T47D (cell line): ENCODE results near the gene DDIT4L.

ENCODE experiments used
- DNase-seq, 2 experiments: peaks; one replicate each; pipeline versions ENCODE4 v3.0.0 to v3.0.0-alpha.2; 2011 to 2012; ENCODE audit warnings: low read depth in 1 of 2, low spot score in 1 of 2
- JUND ChIP-seq: IDR thresholded peaks from 2 replicates; pipeline ENCODE4 v1.6.1; 2012; ENCODE audit warnings: low read depth
- in situ Hi-C: cut with HindIII; loops from 2 replicates; pipeline ENCODE4 v1.10.0; 2016; ENCODE audit warnings: low sequenced_read_pairs, low pct_unique_long_range_greater_than_20kb

DDIT4L gene

GRCh38 chr4:100177855-100178254, 12.4 kb downstream of the DDIT4L start:
- no peak for DNase-seq
- in situ Hi-C loops = no loop called here
- TF ChIP-seq JUND = no peak

DNA sequence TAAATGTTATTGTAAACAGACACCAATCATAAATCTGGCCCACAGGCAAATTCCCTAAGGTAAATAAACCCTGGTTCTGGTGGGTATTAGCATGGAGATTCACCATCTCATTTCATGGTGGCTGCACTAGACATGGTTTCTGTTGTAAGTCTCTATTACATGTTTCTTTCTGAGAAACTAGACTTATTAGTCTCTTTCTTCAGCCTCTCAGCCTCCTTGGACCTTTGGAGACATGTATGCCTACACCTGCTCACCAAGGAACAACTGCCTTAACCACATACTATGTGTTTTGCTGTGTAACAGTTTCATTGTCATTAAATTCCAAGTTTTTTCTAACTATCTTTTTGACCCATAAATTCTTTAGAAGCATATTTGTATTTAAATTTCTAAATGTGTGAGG, 13.1 kb downstream of the DDIT4L start:
- in situ Hi-C loops = no loop called here

GRCh38 chr4:100175858-100176257, 14.4 kb downstream of the DDIT4L start:
- no peak for DNase-seq
- in situ Hi-C loops = no loop called here
- no peak for TF ChIP-seq JUND

More for the DNA sequence above, 13.1 kb downstream of the DDIT4L start:
- no peak for TF ChIP-seq JUND
- no peak for DNase-seq

GRCh38 chr4:100174985-100175383, 15.3 kb downstream of the DDIT4L start:
- no peak for DNase-seq
- in situ Hi-C loops = no loop called here
- no peak for TF ChIP-seq JUND

DNA sequence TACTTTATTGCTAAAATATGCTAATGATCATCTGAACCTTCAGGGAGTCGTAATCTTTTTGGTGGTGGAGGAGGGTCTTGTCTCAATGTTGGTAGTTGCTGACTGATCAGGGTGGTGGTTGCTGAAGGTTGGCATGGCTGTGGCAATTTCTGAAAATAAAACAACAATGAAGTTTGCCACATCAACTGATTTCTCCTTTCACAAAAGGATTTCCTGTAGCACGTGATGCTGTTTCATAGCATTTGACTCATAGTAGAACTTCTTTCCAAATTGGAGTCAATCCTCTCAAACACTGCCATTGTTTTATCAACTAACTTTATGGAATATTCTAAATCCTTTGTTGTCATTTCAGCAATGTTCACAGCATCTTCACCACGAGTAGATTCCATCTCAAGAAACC, 19.3 kb downstream of the DDIT4L start:
- DNase-seq = no peak

DNA sequence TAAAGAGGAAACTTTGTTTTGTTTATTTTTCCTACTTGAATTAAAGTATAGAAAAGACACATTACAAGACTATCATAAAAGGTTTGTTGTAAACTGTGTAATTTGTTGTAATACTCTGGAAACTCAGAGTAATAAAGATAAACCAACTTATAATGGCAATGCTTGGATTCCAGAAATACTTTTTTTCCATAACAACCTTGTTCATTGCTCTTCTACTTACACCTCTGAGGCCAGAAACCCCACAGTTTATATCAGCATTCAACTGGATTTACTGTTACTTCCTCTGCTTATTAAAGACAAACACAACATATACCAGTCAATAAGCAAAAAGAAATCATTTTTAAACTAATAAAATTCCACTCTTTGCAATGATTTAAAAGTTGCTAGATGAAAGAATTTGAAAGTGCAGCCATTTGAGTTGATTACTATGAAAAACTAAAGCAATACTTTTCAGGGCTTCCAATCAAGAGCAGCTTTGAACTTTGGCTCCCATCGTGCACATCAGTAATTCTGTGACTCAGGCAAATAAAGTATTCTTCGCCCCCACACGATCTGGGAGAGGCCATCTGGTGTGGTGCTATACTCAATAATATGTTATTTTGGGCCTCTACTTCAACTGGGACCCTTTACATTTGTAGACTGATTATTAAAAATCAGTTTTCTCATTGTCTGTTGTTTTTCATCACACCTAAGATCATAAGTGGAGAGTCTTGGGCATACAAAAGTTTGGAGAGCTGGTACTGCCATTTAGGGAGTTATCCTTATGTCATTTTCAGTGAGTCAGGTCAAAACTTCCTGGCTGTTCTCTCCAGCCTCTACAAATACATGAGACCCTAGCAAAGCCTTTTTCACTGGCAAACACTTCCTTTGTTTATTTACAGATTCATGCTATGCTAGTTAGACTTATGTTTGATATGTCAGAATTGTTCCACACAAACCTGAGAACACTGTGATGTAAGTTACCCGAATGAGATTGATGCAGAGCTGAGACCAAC, 20.5 kb downstream of the DDIT4L start:
- in situ Hi-C loops = no loop called here
- DNase-seq = no peak
- TF ChIP-seq JUND = no peak

More for the DNA sequence above, 19.3 kb downstream of the DDIT4L start:
- no peak for TF ChIP-seq JUND
- in situ Hi-C loops = no loop called here

GRCh38 chr4:100168521-100168920, 21.7 kb downstream of the DDIT4L start:
- in situ Hi-C loops = no loop called here
- no peak for TF ChIP-seq JUND
- DNase-seq = no peak

GRCh38 chr4:100166297-100167039, 23.8 kb downstream of the DDIT4L start:
- no peak for DNase-seq
- TF ChIP-seq JUND = no peak
- in situ Hi-C loops = no loop called here

DNA sequence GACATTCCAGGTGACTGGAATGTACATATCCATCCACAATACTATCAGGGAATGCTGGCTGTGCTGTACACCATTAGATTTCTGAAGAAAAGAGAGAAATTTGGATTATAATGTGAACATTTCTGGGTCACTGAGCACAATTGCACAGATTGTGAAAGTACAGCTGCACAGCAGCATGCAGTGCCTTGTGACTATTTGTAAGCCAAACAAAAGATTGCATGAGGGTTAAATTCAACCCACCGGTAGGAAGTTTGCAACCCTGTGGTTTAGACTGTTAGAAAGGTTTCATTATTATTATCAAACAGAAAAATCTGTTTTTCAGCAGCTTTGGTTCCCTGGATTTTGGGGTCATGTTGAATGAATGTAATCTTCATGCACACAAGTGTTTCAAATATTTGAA, 24.5 kb downstream of the DDIT4L start:
- in situ Hi-C loops = no loop called here
- no peak for DNase-seq
- no peak for TF ChIP-seq JUND

DNA sequence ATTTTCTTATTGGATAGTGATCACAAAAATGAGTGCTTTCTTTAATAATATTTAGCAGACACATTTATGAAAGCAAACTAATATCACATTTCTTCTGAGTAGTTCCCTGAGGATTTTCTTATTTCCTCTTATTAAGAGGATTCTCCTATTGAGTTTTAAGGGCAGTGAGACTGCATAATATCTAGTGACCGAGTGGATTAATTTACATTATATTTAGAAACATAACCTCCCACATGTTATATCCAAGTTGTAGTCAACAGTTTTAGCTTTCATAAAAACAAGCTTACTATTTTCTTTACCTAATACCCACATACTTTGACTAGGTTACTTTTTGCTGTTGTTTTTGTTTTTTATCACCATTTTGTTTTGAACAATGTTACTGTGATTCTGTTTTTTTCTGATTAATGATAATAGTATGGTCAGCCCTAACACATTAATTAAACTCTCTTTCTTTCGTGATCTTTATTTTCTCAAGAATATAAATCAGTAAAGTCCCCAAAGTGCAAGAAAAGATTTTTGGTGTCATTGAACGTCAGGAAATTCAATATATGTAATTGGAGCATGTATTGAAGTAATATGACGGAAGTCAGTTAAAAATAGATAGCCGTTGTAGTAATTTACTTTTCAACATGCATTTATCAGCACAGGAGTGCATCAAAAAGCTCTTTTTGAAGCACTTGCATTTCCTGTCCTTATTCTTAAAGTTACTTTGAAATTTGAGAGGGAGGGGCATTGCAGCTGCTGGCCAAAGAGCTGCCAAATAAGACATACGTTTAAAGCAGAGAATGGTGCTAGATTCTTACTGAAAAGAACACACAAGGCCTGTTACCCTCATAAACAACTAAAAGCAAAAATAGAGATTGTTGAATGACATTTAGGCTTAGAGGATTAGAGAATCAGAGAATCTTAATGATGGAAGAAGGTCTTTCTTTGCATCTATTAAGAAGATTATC, 25.2 kb downstream of the DDIT4L start:
- in situ Hi-C loops = no loop called here

GRCh38 chr4:100162027-100162685, 28.1 kb downstream of the DDIT4L start:
- no peak for TF ChIP-seq JUND
- DNase-seq = no peak
- in situ Hi-C loops = no loop called here

More for the DNA sequence above, 25.2 kb downstream of the DDIT4L start:
- DNase-seq = no peak
- TF ChIP-seq JUND = no peak

DNA sequence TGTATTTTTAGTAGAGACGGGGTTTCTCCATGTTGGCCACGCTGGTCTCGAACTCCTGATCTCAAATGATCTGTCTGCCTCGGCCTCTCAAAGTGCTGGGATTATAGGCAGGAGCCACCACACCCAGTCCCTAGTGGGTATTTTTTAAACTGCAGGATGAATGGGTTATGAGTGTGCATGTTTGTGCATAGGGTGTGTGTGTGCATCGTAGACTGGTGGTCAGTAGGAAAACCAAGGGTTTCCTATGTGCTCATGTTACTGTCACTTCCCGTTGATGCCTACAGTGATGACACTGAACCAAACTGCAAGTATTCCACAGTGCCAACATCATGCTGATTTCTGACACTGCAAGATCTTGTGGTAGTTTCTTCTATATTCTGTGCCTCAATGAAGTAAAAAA, 41.1 kb downstream of the DDIT4L start:
- no peak for TF ChIP-seq JUND
- in situ Hi-C loops = no loop called here
- DNase-seq = no peak
